ENCODE data around the gene FKBP1C. TPM values are rescaled to one million over a fixed set of nuclear protein-coding genes. Genes with fewer than 3 reads are reported as not detected.

FKBP1C gene
- total RNA-seq, 1 donor from 2014 or later = not detected

GRCh38 chr6:63193324-63193723, 17.9 kb upstream of the FKBP1C start:
- Mint-ChIP-seq H3K36me3 (no peaks in the 10 kb centered on the region), H3K4me1 (no peaks in the 10 kb centered on the region), H3K27ac (no peak overlapping the region), H3K4me3 (no peak overlapping the region), H3K27me3 (ENCODE audit: insufficient read depth, low read depth) (peaks cover 2% of the 10 kb centered on the region), H3K9me3 (no peaks in the 10 kb centered on the region)
- no peaks in the 10 kb centered on the region for H3K4me1 ChIP-seq
- no peak overlapping the region for H3K4me3 ChIP-seq
- H3K36me3 ChIP-seq = no peaks in the 10 kb centered on the region
- no peaks in the 10 kb centered on the region for H3K79me2 ChIP-seq (ENCODE audit: low read depth)
- H3F3A ChIP-seq (ENCODE audit: low read depth) = no peaks in the 10 kb centered on the region
- no peak overlapping the region for H3K9ac ChIP-seq
- no peak overlapping the region for H2AFZ ChIP-seq (replicated peaks)
- H3K27me3 ChIP-seq = no peaks in the 10 kb centered on the region
- H3K4me2 ChIP-seq = no peak overlapping the region
- no peaks in the 10 kb centered on the region for H4K20me1 ChIP-seq (ENCODE audit: low read depth)
- TF ChIP-seq CTCF (IDR thresholded peaks at IDR 0.05) (no peak), EZH2 (IDR thresholded peaks at IDR 0.05) (no peak), EZH2phosphoT487 (IDR thresholded peaks at IDR 0.05) (no peak)
- DNase-seq (ENCODE audit: low spot score) = no peak
- H3K27ac ChIP-seq = no peak overlapping the region
- H3K9me3 ChIP-seq (ENCODE audit: low read depth) = no peaks in the 10 kb centered on the region

GRCh38 chr6:63197741-63198140, 13.5 kb upstream of the FKBP1C start:
- H3K4me1 ChIP-seq = no peaks in the 10 kb centered on the region
- H3K4me1 Mint-ChIP-seq = no peaks in the 10 kb centered on the region
- no peaks in the 10 kb centered on the region for H3K36me3 Mint-ChIP-seq
- no peak for TF ChIP-seq EZH2phosphoT487 (IDR thresholded peaks at IDR 0.05)
- no peak for TF ChIP-seq CTCF (IDR thresholded peaks at IDR 0.05)
- no peak for TF ChIP-seq EZH2 (IDR thresholded peaks at IDR 0.05)
- no peak overlapping the region for H3K27ac Mint-ChIP-seq
- H3K36me3 ChIP-seq = no peaks in the 10 kb centered on the region
- DNase-seq (ENCODE audit: low spot score) = no peak
- H3K27me3 Mint-ChIP-seq (ENCODE audit: insufficient read depth, low read depth) = peaks cover 2% of the 10 kb centered on the region
- no peaks in the 10 kb centered on the region for H3F3A ChIP-seq (ENCODE audit: low read depth)
- H4K20me1 ChIP-seq (ENCODE audit: low read depth) = no peaks in the 10 kb centered on the region
- H2AFZ ChIP-seq (replicated peaks) = no peak overlapping the region
- no peak overlapping the region for H3K9ac ChIP-seq
- H3K27me3 ChIP-seq = no peaks in the 10 kb centered on the region
- H3K79me2 ChIP-seq (ENCODE audit: low read depth) = no peaks in the 10 kb centered on the region
- H3K9me3 Mint-ChIP-seq = peaks cover 3% of the 10 kb centered on the region
- H3K4me2 ChIP-seq = no peak overlapping the region
- no peak overlapping the region for H3K4me3 ChIP-seq
- H3K27ac ChIP-seq = no peak overlapping the region
- no peak overlapping the region for H3K4me3 Mint-ChIP-seq
- no peaks in the 10 kb centered on the region for H3K9me3 ChIP-seq (ENCODE audit: low read depth)

GRCh38 chr6:63213325-63213724, 2.1 kb downstream of the FKBP1C start:
- H3K9me3 ChIP-seq (ENCODE audit: low read depth) = no peaks in the 10 kb centered on the region

More at GRCh38 chr6:63213325-63213724, 2.1 kb downstream of the FKBP1C start:
- Mint-ChIP-seq H3K27ac (no peak overlapping the region), H3K4me3 (no peak overlapping the region), H3K36me3 (no peaks in the 10 kb centered on the region), H3K9me3 (peaks cover 12% of the 10 kb centered on the region), H3K27me3 (ENCODE audit: insufficient read depth, low read depth) (peaks cover 2% of the 10 kb centered on the region), H3K4me1 (no peaks in the 10 kb centered on the region)
- no peak overlapping the region for H3K4me2 ChIP-seq
- no peaks in the 10 kb centered on the region for H3K36me3 ChIP-seq
- H3K79me2 ChIP-seq (ENCODE audit: low read depth) = no peaks in the 10 kb centered on the region
- no peak overlapping the region for H2AFZ ChIP-seq (replicated peaks)
- no peak for DNase-seq (ENCODE audit: low spot score)
- no peaks in the 10 kb centered on the region for H4K20me1 ChIP-seq (ENCODE audit: low read depth)
- no peak overlapping the region for H3K27ac ChIP-seq
- no peak for TF ChIP-seq EZH2phosphoT487 (IDR thresholded peaks at IDR 0.05)
- TF ChIP-seq EZH2 (IDR thresholded peaks at IDR 0.05) = no peak
- no peak for TF ChIP-seq CTCF (IDR thresholded peaks at IDR 0.05)
- no peaks in the 10 kb centered on the region for H3F3A ChIP-seq (ENCODE audit: low read depth)
- H3K9ac ChIP-seq = no peak overlapping the region
- no peaks in the 10 kb centered on the region for H3K27me3 ChIP-seq
- H3K4me3 ChIP-seq = no peak overlapping the region
- H3K4me1 ChIP-seq = no peaks in the 10 kb centered on the region

All from neural progenitor cell (in vitro differentiated cells).